HG02588 (cell line): ENCODE data around the gene NUDT9.
"Not testable (repeated sequence)": the region's sequence is repeated elsewhere in the genome, so short reads cannot be mapped to it uniquely, and the experiment has no call there.

Experiments used
- ATAC-seq: cut with Tn5 transposase; IDR thresholded peaks from one replicate; pipeline ENCODE4 v1.9.1; 2021; ENCODE audit warnings: mild to moderate bottlenecking, moderate library complexity; ENCODE audit not compliant: unreplicated experiment

Gene NUDT9

GRCh38 chr4:87422104-87423052 is at the start of gene NUDT9:
Gene NUDT9 (plus strand): TSS chr4:87422573. CDS start chr4:87422906, 333 bp downstream.
- peak; percentile 84 for ATAC-seq

- peak; percentile 71 for ATAC-seq
Observed at GRCh38 chr4:87375719-87376291, 46.6 kb upstream of the NUDT9 start.

GRCh38 chr4:87377816-87378215 is 44.6 kb upstream of the NUDT9 start:
- ATAC-seq, result no peak

GRCh38 chr4:87382116-87382515 is 40.3 kb upstream of the NUDT9 start:
- ATAC-seq, result no peak

GRCh38 chr4:87382931-87383330 is 39.4 kb upstream of the NUDT9 start:
- ATAC-seq, result no peak

GRCh38 chr4:87384466-87385132 is 37.8 kb upstream of the NUDT9 start:
- ATAC-seq, result not testable (repeated sequence)

GRCh38 chr4:87387237-87387636 is 35.1 kb upstream of the NUDT9 start:
- no peak for ATAC-seq

GRCh38 chr4:87388901-87389300 is 33.5 kb upstream of the NUDT9 start:
- ATAC-seq, result no peak

- ATAC-seq, result not testable (repeated sequence)
Observed at GRCh38 chr4:87390055-87390454, 32.3 kb upstream of the NUDT9 start.

GRCh38 chr4:87390551-87390890 is 31.9 kb upstream of the NUDT9 start:
- no peak for ATAC-seq

- ATAC-seq, result peak; percentile 99
Observed at GRCh38 chr4:87390891-87391575, 31.3 kb upstream of the NUDT9 start, which contains the start of gene HSD17B11. Gene HSD17B11 (minus strand): TSS chr4:87391188. CDS start chr4:87391070, 118 bp downstream.

- ATAC-seq, result no peak
Observed at GRCh38 chr4:87391576-87392054, 30.8 kb upstream of the NUDT9 start.

GRCh38 chr4:87392183-87392582 is 30.2 kb upstream of the NUDT9 start:
- no peak for ATAC-seq

GRCh38 chr4:87395073-87395472 is 27.3 kb upstream of the NUDT9 start:
- ATAC-seq, result not testable (repeated sequence)

- not testable (repeated sequence) for ATAC-seq
Observed at GRCh38 chr4:87395851-87396250, 26.5 kb upstream of the NUDT9 start.

GRCh38 chr4:87399148-87399547 is 23.2 kb upstream of the NUDT9 start:
- no peak for ATAC-seq

GRCh38 chr4:87399954-87400353 is 22.4 kb upstream of the NUDT9 start:
- ATAC-seq, result no peak

- ATAC-seq, result not testable (repeated sequence)
Observed at GRCh38 chr4:87403732-87404131, 18.6 kb upstream of the NUDT9 start.

GRCh38 chr4:87405211-87405820 is 17.1 kb upstream of the NUDT9 start:
- no peak for ATAC-seq

- ATAC-seq, result no peak
Observed at GRCh38 chr4:87406462-87406861, 15.9 kb upstream of the NUDT9 start.
